Brain microvascular endothelial cell (primary cell): ENCODE results near the gene PGF.
A peak's percentile ranks its signal among the peaks of the same experiment; 100 is the strongest.

Source experiments
- DNase-seq: peaks from one replicate; pipeline ENCODE4 v3.0.0-alpha.2; 2020
- H3K27ac ChIP-seq: fragments of 250-450 bp; sonication (Bioruptor Pico); 2 replicates; pipeline ENCODE4 v1.5.1; 2020; ENCODE audit warnings: mild to moderate bottlenecking, moderate library complexity
- H3K27me3 ChIP-seq: fragments of 250-450 bp; sonication (Bioruptor Pico); replicated peaks from 2 replicates; pipeline ENCODE4 v1.5.1; 2020; ENCODE audit warnings: mild to moderate bottlenecking
- H3K36me3 ChIP-seq: fragments of 250-450 bp; sonication (Bioruptor Pico); replicated peaks from 2 replicates; pipeline ENCODE4 v1.5.1; 2020; ENCODE audit warnings: mild to moderate bottlenecking
- H3K4me3 ChIP-seq: 2 replicates; pipeline ENCODE4 v1.5.1; 2011; ENCODE audit warnings: low read depth, mild to moderate bottlenecking, control low read depth, low read length, moderate library complexity
- CTCF ChIP-seq: IDR thresholded peaks from 2 replicates; pipeline ENCODE4 v1.5.1; 2011; ENCODE audit warnings: low read depth, mild to moderate bottlenecking, moderate library complexity, low read length, control low read depth, inconsistent platforms; ENCODE audit errors: missing control alignments
- in situ Hi-C: cut with HindIII; loops from 2 replicates; pipeline ENCODE4 v1.10.0; 2017; ENCODE audit warnings: low sequenced_read_pairs, low pct_ligation_motif_present

The PGF gene

GRCh38 chr14:74982661-74983060 is 27.3 kb upstream of the PGF start:
- in situ Hi-C loops, result no loop called here
- Histone ChIP-seq H3K4me3 (no peak overlapping the region), H3K27ac (no peak overlapping the region), H3K27me3 (no peaks in the 10 kb centered on the region), H3K36me3 (no peaks in the 10 kb centered on the region)
- TF ChIP-seq CTCF, result no peak
- no peak for DNase-seq

GRCh38 chr14:74981833-74982232 is 26.4 kb upstream of the PGF start:
- Histone ChIP-seq H3K27ac (no peak overlapping the region), H3K27me3 (no peaks in the 10 kb centered on the region), H3K4me3 (no peak overlapping the region), H3K36me3 (no peaks in the 10 kb centered on the region)
- DNase-seq, result no peak
- in situ Hi-C loops, result no loop called here
- TF ChIP-seq CTCF, result no peak

- Histone ChIP-seq H3K27ac (no peak overlapping the region), H3K27me3 (no peaks in the 10 kb centered on the region), H3K36me3 (no peaks in the 10 kb centered on the region), H3K4me3 (no peak overlapping the region)
- in situ Hi-C loops, result no loop called here
- DNase-seq, result no peak
- TF ChIP-seq CTCF, result no peak
Measured at GRCh38 chr14:74981462-74981782, 26.0 kb upstream of the PGF start.

- no peak overlapping the region for H3K4me3 ChIP-seq
- H3K27me3 ChIP-seq, result no peaks in the 10 kb centered on the region
- H3K36me3 ChIP-seq, result no peaks in the 10 kb centered on the region
- no peak for TF ChIP-seq CTCF
- no peak overlapping the region for H3K27ac ChIP-seq
- in situ Hi-C loops, result no loop called here
- DNase-seq, result peak; percentile 41
Measured at GRCh38 chr14:74980731-74981461, 25.5 kb upstream of the PGF start.

- no peak for DNase-seq
- Histone ChIP-seq H3K4me3 (no peak overlapping the region), H3K27ac (no peak overlapping the region), H3K27me3 (no peaks in the 10 kb centered on the region), H3K36me3 (no peaks in the 10 kb centered on the region)
- TF ChIP-seq CTCF, result no peak
- in situ Hi-C loops, result no loop called here
Measured at GRCh38 chr14:74980398-74980730, 25.0 kb upstream of the PGF start.

GRCh38 chr14:74979442-74980397 is 24.3 kb upstream of the PGF start:
- peak; percentile 41 for TF ChIP-seq CTCF
- Histone ChIP-seq H3K27me3 (no peaks in the 10 kb centered on the region), H3K4me3 (no peak overlapping the region), H3K27ac (no peak overlapping the region), H3K36me3 (no peaks in the 10 kb centered on the region)
- DNase-seq, result no peak
- in situ Hi-C loops, result no loop called here
